Keratinocyte (primary cell): ENCODE measurements around the gene CRACR2B. TPM values are rescaled to one million over a fixed set of nuclear protein-coding genes. Genes with fewer than 3 reads are reported as not detected.

ENCODE experiments used
- DNase-seq: peaks from one replicate; pipeline ENCODE4 v3.0.0-alpha.2; 2011; ENCODE audit warnings: low read depth, missing footprints, low spot score
- FAIRE-seq: peaks from 2 replicates; lab custom pipeline; 2011; peaks lifted over from hg19 to GRCh38; lab: Jason Lieb, UNC
- H2AFZ ChIP-seq: 2 replicates; pipeline ENCODE4 v1.6.0; 2012; ENCODE audit warnings: low read length, control low read depth, inconsistent platforms; ENCODE audit not compliant: control insufficient read depth
- H3K27ac ChIP-seq: 2 replicates; pipeline ENCODE4 v1.5.1; 2011; ENCODE audit warnings: low read length; ENCODE audit not compliant: control insufficient read depth, insufficient read depth
- H3K27me3 ChIP-seq: 3 replicates; pipeline ENCODE4 v1.6.0; 2011; ENCODE audit warnings: low read length; ENCODE audit not compliant: control insufficient read depth, insufficient read depth; ENCODE audit errors: extremely low read depth
- H3K36me3 ChIP-seq, 2 experiments: 2 replicates in 1 of 2; 3 replicates in 1 of 2; pipeline ENCODE4 v1.5.1; 2011; ENCODE audit warnings: low read length in 2 of 2, mild to moderate bottlenecking in 1 of 2; ENCODE audit not compliant: control insufficient read depth in 2 of 2, insufficient read depth in 2 of 2; ENCODE audit errors: extremely low read depth in 1 of 2
- H3K4me1 ChIP-seq: 3 replicates; pipeline ENCODE4 v1.5.1; 2011; ENCODE audit warnings: low read length; ENCODE audit not compliant: control insufficient read depth, insufficient read depth; ENCODE audit errors: extremely low read depth
- H3K4me2 ChIP-seq: 3 replicates; pipeline ENCODE4 v1.6.0; 2011; ENCODE audit warnings: low read depth, low read length; ENCODE audit not compliant: control insufficient read depth, insufficient read depth; ENCODE audit errors: extremely low read depth
- H3K4me3 ChIP-seq, 3 experiments: fragments of 200-600 bp in 1 of 3; sonication (generic) in 1 of 3; 2 replicates in 2 of 3; 3 replicates in 1 of 3; pipeline ENCODE4 v1.5.1; 2011 to 2016; ENCODE audit warnings: low read length in 3 of 3, mild to moderate bottlenecking in 3 of 3, control low read depth in 2 of 3, inconsistent platforms in 1 of 3, low read depth in 1 of 3, mixed read lengths in 1 of 3, mixed run types in 1 of 3, moderate library complexity in 1 of 3; ENCODE audit not compliant: control insufficient read depth in 2 of 3, insufficient read depth in 2 of 3; ENCODE audit errors: extremely low read depth in 1 of 3
- H3K79me2 ChIP-seq: 2 replicates; pipeline ENCODE4 v1.6.0; 2012; ENCODE audit warnings: low read length; ENCODE audit not compliant: control insufficient read depth, insufficient read depth
- H3K9ac ChIP-seq: 3 replicates; pipeline ENCODE4 v1.6.0; 2011; ENCODE audit warnings: low read length; ENCODE audit not compliant: control insufficient read depth, insufficient read depth; ENCODE audit errors: extremely low read depth
- H3K9me1 ChIP-seq: 3 replicates; pipeline ENCODE4 v1.6.0; 2011; ENCODE audit warnings: low read length; ENCODE audit not compliant: control insufficient read depth, insufficient read depth; ENCODE audit errors: extremely low read depth
- H3K9me3 ChIP-seq: 2 replicates; pipeline ENCODE4 v1.5.1; 2012; ENCODE audit warnings: low read depth, low read length; ENCODE audit not compliant: control insufficient read depth
- H4K20me1 ChIP-seq: 3 replicates; pipeline ENCODE4 v1.6.0; 2011; ENCODE audit warnings: low read length; ENCODE audit not compliant: control insufficient read depth, insufficient read depth; ENCODE audit errors: extremely low read depth
- CTCF ChIP-seq, 3 experiments: IDR thresholded peaks in 1 of 3; conservative IDR thresholded peaks in 1 of 3; optimal IDR thresholded peaks in 1 of 3; 2 replicates in 2 of 3; 3 replicates in 1 of 3; pipeline versions ENCODE3 to v1.5.1; 2011; ENCODE audit warnings: low read length in 3 of 3, mild to moderate bottlenecking in 3 of 3, moderate library complexity in 2 of 3, control low read depth in 1 of 3, inconsistent platforms in 1 of 3; ENCODE audit not compliant: insufficient read depth in 2 of 3; ENCODE audit errors: extremely low read depth in 1 of 3
- EZH2 ChIP-seq: IDR thresholded peaks from one replicate; pipeline ENCODE4 v1.6.1; 2012; ENCODE audit warnings: inconsistent platforms, mild to moderate bottlenecking, low read length, moderate library complexity
- dilution Hi-C: fragments of 300-500 bp; cut with MboI; formaldehyde crosslinking; loops from one replicate; pipeline ENCODE4 v1.7.0; 2020; ENCODE audit warnings: low sequenced_read_pairs; ENCODE audit not compliant: extremely low pct_ligation_motif_present
- polyA plus RNA-seq, 5 experiments: library from polyadenylated mRNA; depleted of rRNA in 3 of 5; stranded (reverse) in 3 of 5; stranded (forward) in 1 of 5; unstranded in 1 of 5; fragments of >200 nt; gene quantifications; 1 replicate in 1 of 5; 2 replicates in 3 of 5; 3 replicates in 1 of 5; pipeline versions ENCODE4 v1.2.1 to v1.2.3, GENCODE V29; 2011 to 2012; ENCODE audit warnings: missing spikeins in 2 of 5, low read depth in 1 of 5, low replicate concordance in 1 of 5

CRACR2B gene
- polyA plus RNA-seq, 1 donor (not counting 4 experiments of a cell fraction or from before 2014, with no cell fraction given), result 0.17 TPM

- no peak overlapping the region for H3K4me2 ChIP-seq
- FAIRE-seq (no peak), DNase-seq (no peak)
- no peaks in the 10 kb centered on the region for H3K9me1 ChIP-seq
- dilution Hi-C loops, result no loop called here
- no peaks in the 10 kb centered on the region for H3K9me3 ChIP-seq
- peaks cover 0 to 15% of the 10 kb centered on the region in 2 experiments for H3K36me3 ChIP-seq
- H3K79me2 ChIP-seq, result no peaks in the 10 kb centered on the region
- H2AFZ ChIP-seq, result no peak overlapping the region
- no peak overlapping the region for H3K9ac ChIP-seq
- no peak overlapping the region for H3K27ac ChIP-seq
- H3K27me3 ChIP-seq, result no peaks in the 10 kb centered on the region
- no peak overlapping the region for H3K4me3 ChIP-seq
- H3K4me1 ChIP-seq, result no peaks in the 10 kb centered on the region
- peaks cover 5% of the 10 kb centered on the region for H4K20me1 ChIP-seq
- TF ChIP-seq EZH2 (no peak), CTCF (optimal IDR thresholded peaks at IDR 0.05 in 1 of 3, IDR thresholded peaks at IDR 0.05 in 1 of 3, conservative IDR thresholded peaks at IDR 0.05 in 1 of 3; ENCODE audit: extremely low read depth in 1 of 3, insufficient read depth in 2 of 3, low read length in 3 of 3) (no peak)
Measured at GRCh38 chr11:864898-865297, 37.2 kb downstream of the CRACR2B start.

GRCh38 chr11:865462-866430 is 38.0 kb downstream of the CRACR2B start:
- DNase-seq (no peak), FAIRE-seq (no peak)
- H3K27me3 ChIP-seq, result no peaks in the 10 kb centered on the region
- no peaks in the 10 kb centered on the region for H3K79me2 ChIP-seq
- no peak overlapping the region for H2AFZ ChIP-seq
- H4K20me1 ChIP-seq, result peaks cover 2% of the 10 kb centered on the region
- H3K9me3 ChIP-seq, result no peaks in the 10 kb centered on the region
- dilution Hi-C loops, result no loop called here
- no peaks in the 10 kb centered on the region for H3K9me1 ChIP-seq
- H3K27ac ChIP-seq, result no peak overlapping the region
- H3K4me3 ChIP-seq, result no peak overlapping the region
- H3K4me1 ChIP-seq, result no peaks in the 10 kb centered on the region
- no peak overlapping the region for H3K4me2 ChIP-seq
- TF ChIP-seq EZH2, result no peak
- no peak for TF ChIP-seq CTCF (optimal IDR thresholded peaks at IDR 0.05 in 1 of 3, IDR thresholded peaks at IDR 0.05 in 1 of 3, conservative IDR thresholded peaks at IDR 0.05 in 1 of 3; ENCODE audit: extremely low read depth in 1 of 3, insufficient read depth in 2 of 3, low read length in 3 of 3)
- H3K36me3 ChIP-seq, result peaks cover 0 to 15% of the 10 kb centered on the region in 2 experiments
- no peak overlapping the region for H3K9ac ChIP-seq
